Measurements from ENCODE around the gene BANF2. TPM values are rescaled to one million over a fixed set of nuclear protein-coding genes. Genes with fewer than 3 reads are reported as not detected.
A peak's percentile ranks its signal among the peaks of the same experiment; 100 is the strongest.

The BANF2 gene
- total and polyA plus RNA-seq, 2 of the 13 experiments (the other 11 are each of a cell fraction or from before 2014, with no cell fraction given) = 0.35 TPM; not detected in 1

DNA sequence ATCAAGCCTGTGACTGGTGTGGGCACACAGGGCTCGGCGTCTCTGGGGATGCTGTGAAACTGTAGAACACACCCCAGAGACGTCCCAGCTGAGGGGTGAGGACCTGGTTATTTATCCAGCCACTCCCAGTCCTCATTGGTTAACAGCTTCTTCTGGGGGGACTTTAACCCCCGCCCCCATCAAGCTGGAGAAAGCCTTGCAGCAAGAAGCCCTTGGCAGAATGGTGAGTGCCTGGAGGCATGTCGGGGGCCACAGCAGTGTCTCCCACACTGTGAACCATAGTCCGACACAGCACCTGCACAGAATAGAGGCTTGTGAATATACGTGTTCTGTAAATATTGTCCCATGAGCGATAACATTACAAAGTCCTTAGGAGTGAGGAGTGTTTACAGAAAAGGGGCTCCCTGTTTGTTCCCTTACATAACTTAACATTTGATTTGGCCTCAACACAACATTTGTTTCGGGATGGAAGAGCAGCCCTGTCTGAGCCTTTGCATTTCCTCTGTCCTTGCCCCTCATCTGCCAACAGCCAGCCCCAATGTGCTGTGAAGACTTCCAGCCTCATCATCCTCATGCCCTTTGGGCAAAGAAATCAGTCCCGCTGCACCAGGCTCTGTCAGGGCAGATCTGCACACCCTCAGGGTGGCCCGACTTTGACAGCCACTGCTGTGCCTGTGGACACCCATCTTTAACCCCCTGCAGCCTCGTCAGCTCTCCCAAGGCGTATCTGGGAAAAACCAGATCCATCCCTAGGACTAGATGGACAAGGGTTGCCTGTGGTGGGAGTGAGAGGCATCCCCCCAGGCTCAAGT lies 15.5 kb upstream of the BANF2 start:
- peak overlapping the region; percentile 99 for H3K4me2 ChIP-seq (ENCODE audit: low read depth, low read length)
- peaks cover 17% of the 10 kb centered on the region for H4K20me1 ChIP-seq (ENCODE audit: insufficient read depth, low read length)
- peak overlapping the region; percentile 52 for H3K27ac ChIP-seq (ENCODE audit: extremely low read length, insufficient read depth, low read length)
- in situ Hi-C loops (cut with HindIII; ENCODE audit: extremely low pct_ligation_motif_present, low pct_unique_long_range_greater_than_20kb) (loop anchor here (5.0 kb wide), 1 partner anchor 198 kb away; no protein-coding TSS in a partner anchor), intact Hi-C loops (cut with micrococcal nuclease; ENCODE audit: unreplicated experiment) (loop anchor here (1.0 to 5.0 kb wide), 4 partner anchors 26 to 213 kb away; no protein-coding TSS in a partner anchor)
- CTCF ChIA-PET (ENCODE audit: low intra/inter-chr PET ratio, low total read pairs) = interaction anchor here (1.3 to 2.4 kb wide), 2 partner anchors 38 to 214 kb away, joined by 3 to 10 read pairs; no protein-coding TSS in a partner anchor
- peaks cover 17% of the 10 kb centered on the region for H3K79me2 ChIP-seq (ENCODE audit: insufficient read depth, low read length)
- ATAC-seq (peak; percentile 66), DNase-seq (ENCODE audit: low spot score) (peak; percentile 96), FAIRE-seq (peak; percentile 53)
- BruUV-seq (replicated peaks) = no TSS peak
- peak overlapping the region; percentile 28 to 71 (median 51) for H3K4me3 ChIP-seq (replicated peaks in 1 of 3; ENCODE audit: insufficient read depth in 1 of 3, low read depth in 2 of 3, low read length in 3 of 3)
- peak overlapping the region; percentile 62 for H3K9ac ChIP-seq (ENCODE audit: insufficient read depth, low read depth, low read length)
- POLR2A ChIA-PET = interaction anchor here (1.0 to 10.8 kb wide), 14 partner anchors 18 to 212 kb away, joined by 3 to 347 read pairs (median 29); no protein-coding TSS in a partner anchor
- peaks cover 0 to 32% of the 10 kb centered on the region in 2 experiments; a peak in 4 of 5 replicates for H3K27me3 ChIP-seq (ENCODE audit: control insufficient read depth in 1 of 2, insufficient read depth in 2 of 2, low read length in 2 of 2)
- WGBS (ENCODE audit: low lambda C conversion rate) = under 1% methylated on average over 13 of the region's 13 CpGs
- H3K36me3 ChIP-seq (replicated peaks in 1 of 2; ENCODE audit: control insufficient read depth in 1 of 2, insufficient read depth in 2 of 2, low read length in 2 of 2) = peaks cover 0 to 12% of the 10 kb centered on the region in 2 experiments; a peak in 4 of 5 replicates
- peaks cover 40% of the 10 kb centered on the region for H3K4me1 ChIP-seq (ENCODE audit: insufficient read depth, low read length)
- peaks cover 10% of the 10 kb centered on the region; the same call in 1 of the 2 replicates for H3K9me3 ChIP-seq (ENCODE audit: low read length)
- H2AFZ ChIP-seq (ENCODE audit: low read length) = no peak overlapping the region
- peak; percentile 73 for TF ChIP-seq JUN (CRISPR knock-in tag; IDR thresholded peaks at IDR 0.05)
- peak; percentile 94 for TF ChIP-seq ZNF564 (CRISPR knock-in tag; IDR thresholded peaks at IDR 0.05)
- peak; percentile 49; the same call in 1 of the 2 replicates for TF ChIP-seq FUBP1 (CRISPR knock-in tag; IDR thresholded peaks at IDR 0.05; ENCODE audit: borderline replicate concordance)
- TF ChIP-seq EZH2 (conservative IDR thresholded peaks at IDR 0.05; ENCODE audit: low read depth, low read length) = no peak
- TF ChIP-seq PAWR (CRISPR knock-in tag; IDR thresholded peaks at IDR 0.05; ENCODE audit: borderline replicate concordance) = no peak
- peak; percentile 53 to 64; a peak in 1 of 4 replicates for TF ChIP-seq POLR2A (IDR thresholded peaks at IDR 0.05; ENCODE audit: insufficient read depth in 1 of 2, low read depth in 2 of 2, low read length in 2 of 2)
- TF ChIP-seq DZIP1 (CRISPR knock-in tag; IDR thresholded peaks at IDR 0.05) = no peak
- no peak for TF ChIP-seq ADNP (CRISPR knock-in tag; IDR thresholded peaks at IDR 0.05)
- TF ChIP-seq, protein P1, sequence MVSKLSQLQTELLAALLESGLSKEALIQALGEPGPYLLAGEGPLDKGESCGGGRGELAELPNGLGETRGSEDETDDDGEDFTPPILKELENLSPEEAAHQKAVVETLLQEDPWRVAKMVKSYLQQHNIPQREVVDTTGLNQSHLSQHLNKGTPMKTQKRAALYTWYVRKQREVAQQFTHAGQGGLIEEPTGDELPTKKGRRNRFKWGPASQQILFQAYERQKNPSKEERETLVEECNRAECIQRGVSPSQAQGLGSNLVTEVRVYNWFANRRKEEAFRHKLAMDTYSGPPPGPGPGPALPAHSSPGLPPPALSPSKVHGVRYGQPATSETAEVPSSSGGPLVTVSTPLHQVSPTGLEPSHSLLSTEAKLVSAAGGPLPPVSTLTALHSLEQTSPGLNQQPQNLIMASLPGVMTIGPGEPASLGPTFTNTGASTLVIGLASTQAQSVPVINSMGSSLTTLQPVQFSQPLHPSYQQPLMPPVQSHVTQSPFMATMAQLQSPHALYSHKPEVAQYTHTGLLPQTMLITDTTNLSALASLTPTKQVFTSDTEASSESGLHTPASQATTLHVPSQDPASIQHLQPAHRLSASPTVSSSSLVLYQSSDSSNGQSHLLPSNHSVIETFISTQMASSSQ (IDR thresholded peaks at IDR 0.05; ENCODE audit: low read depth) = peak; percentile 85
- TF ChIP-seq, protein P1 (CRISPR knock-in tag; IDR thresholded peaks at IDR 0.05; ENCODE audit: borderline replicate concordance) = peak; percentile 86; the same call in 1 of the 2 replicates
- 0 out of 2 replicates have a peak, but pooled peaks have one; percentile 3 for TF ChIP-seq ZNF629 (CRISPR knock-in tag; conservative IDR thresholded peaks at IDR 0.05)
- TF ChIP-seq ZNF790 (CRISPR knock-in tag; IDR thresholded peaks at IDR 0.05; ENCODE audit: borderline replicate concordance) = no peak

Data from HepG2 (cell line).